Right lobe of liver (tissue), 4 donors: Measurements from ENCODE around the gene RARB.

Source experiments
- POLR2A ChIP-seq: fragments of 450-650 bp; IDR thresholded peaks from one replicate; pipeline ENCODE4 v1.6.1; 2017; ENCODE audit warnings: antibody characterized with exemption, mild to moderate bottlenecking
- TF ChIP-seq, protein P1 (sequence below), 4 donors: fragments of 200-600 bp in 3 of 4; fragments of 450-650 bp in 1 of 4; IDR thresholded peaks; one replicate each; pipeline versions ENCODE4 v1.5.1 to v1.8.0; 2016 to 2022; ENCODE audit warnings: antibody characterized with exemption in 4 of 4, mild to moderate bottlenecking in 2 of 4
- donor health status: DM: no; HTN: no; CAD: no.
- donor health status: DM: no; HTN: no; CAD: no.
- donor health status: DM: no; HTN: yes; CAD: no.

DNA sequence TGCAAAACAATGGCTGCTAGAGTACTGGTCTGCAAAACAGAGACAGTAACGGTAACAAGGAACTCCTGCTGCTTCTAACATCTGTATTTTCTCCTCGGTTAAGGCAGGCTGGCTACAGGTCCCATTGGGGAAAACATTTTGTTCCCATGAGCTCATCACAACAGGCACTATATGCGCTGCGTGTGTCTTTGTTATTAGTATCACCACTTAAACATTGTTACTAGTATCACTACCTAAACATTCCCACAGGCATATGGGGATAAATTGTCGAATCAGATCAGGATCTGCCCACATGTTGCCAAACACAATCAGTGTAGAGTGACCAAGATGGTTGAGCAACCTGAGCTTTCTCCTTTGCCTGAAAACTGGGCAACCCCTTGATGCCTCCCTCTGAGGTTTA is 159.5 kb downstream of the RARB start:
- TF ChIP-seq, protein P1, sequence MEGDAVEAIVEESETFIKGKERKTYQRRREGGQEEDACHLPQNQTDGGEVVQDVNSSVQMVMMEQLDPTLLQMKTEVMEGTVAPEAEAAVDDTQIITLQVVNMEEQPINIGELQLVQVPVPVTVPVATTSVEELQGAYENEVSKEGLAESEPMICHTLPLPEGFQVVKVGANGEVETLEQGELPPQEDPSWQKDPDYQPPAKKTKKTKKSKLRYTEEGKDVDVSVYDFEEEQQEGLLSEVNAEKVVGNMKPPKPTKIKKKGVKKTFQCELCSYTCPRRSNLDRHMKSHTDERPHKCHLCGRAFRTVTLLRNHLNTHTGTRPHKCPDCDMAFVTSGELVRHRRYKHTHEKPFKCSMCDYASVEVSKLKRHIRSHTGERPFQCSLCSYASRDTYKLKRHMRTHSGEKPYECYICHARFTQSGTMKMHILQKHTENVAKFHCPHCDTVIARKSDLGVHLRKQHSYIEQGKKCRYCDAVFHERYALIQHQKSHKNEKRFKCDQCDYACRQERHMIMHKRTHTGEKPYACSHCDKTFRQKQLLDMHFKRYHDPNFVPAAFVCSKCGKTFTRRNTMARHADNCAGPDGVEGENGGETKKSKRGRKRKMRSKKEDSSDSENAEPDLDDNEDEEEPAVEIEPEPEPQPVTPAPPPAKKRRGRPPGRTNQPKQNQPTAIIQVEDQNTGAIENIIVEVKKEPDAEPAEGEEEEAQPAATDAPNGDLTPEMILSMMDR (IDR thresholded peaks at IDR 0.05): no peak
- TF ChIP-seq POLR2A: no peak
